VCaP (cell line): ENCODE measurements around the gene FAM163B.

Experiments used
- H3K27ac ChIP-seq: fragments of 450-650 bp; 2 replicates; pipeline ENCODE4 v1.5.1; 2017
- CTCF ChIP-seq: fragments of 450-650 bp; conservative IDR thresholded peaks from 2 replicates; pipeline ENCODE4 v1.5.1; 2017; ENCODE audit warnings: mild to moderate bottlenecking, moderate library complexity

Gene FAM163B

GRCh38 chr9:133578524-133579441, 30.4 kb downstream of the FAM163B start:
- H3K27ac ChIP-seq, result no peak overlapping the region
- no peak for TF ChIP-seq CTCF

GRCh38 chr9:133577737-133578112, 31.5 kb downstream of the FAM163B start:
- TF ChIP-seq CTCF, result no peak
- H3K27ac ChIP-seq, result no peak overlapping the region

- no peak for TF ChIP-seq CTCF
- H3K27ac ChIP-seq, result no peak overlapping the region
Measured at GRCh38 chr9:133576875-133577736, 32.1 kb downstream of the FAM163B start.

GRCh38 chr9:133576031-133576874, 32.9 kb downstream of the FAM163B start:
- no peak overlapping the region for H3K27ac ChIP-seq
- no peak for TF ChIP-seq CTCF

- no peak for TF ChIP-seq CTCF
- no peak overlapping the region for H3K27ac ChIP-seq
Measured at GRCh38 chr9:133575186-133576030, 33.8 kb downstream of the FAM163B start.

GRCh38 chr9:133574771-133575170, 34.4 kb downstream of the FAM163B start:
- no peak for TF ChIP-seq CTCF
- H3K27ac ChIP-seq, result no peak overlapping the region
